Fibroblast of villous mesenchyme (primary cell): ENCODE measurements around the gene SFMBT2. TPM values are rescaled to one million over a fixed set of nuclear protein-coding genes. Genes with fewer than 3 reads are reported as not detected.

Experiments
- DNase-seq: peaks from one replicate; pipeline ENCODE4 v3.0.0-alpha.2; 2010; ENCODE audit warnings: low read depth
- H3K4me3 ChIP-seq: 2 replicates; pipeline ENCODE4 v1.5.1; 2011; ENCODE audit warnings: low read depth, mild to moderate bottlenecking, low read length
- CTCF ChIP-seq: IDR thresholded peaks from 2 replicates; pipeline ENCODE4 v1.5.1; 2012; ENCODE audit warnings: low read depth, mild to moderate bottlenecking, low read length; ENCODE audit not compliant: insufficient read depth
- total RNA-seq: library from RNA; depleted of rRNA; stranded (reverse); fragments of >200 nt; gene quantifications from 2 replicates; pipeline ENCODE4 v1.2.3, GENCODE V29; 2012

The SFMBT2 gene
- total RNA-seq, 1 donor = 1.7 TPM

- H3K4me3 ChIP-seq = no peak overlapping the region
- no peak for TF ChIP-seq CTCF
- DNase-seq = no peak
Observed at GRCh38 chr10:7365027-7365745, 45.6 kb downstream of the SFMBT2 start.

GRCh38 chr10:7364474-7364873, 46.4 kb downstream of the SFMBT2 start:
- no peak overlapping the region for H3K4me3 ChIP-seq
- no peak for DNase-seq
- TF ChIP-seq CTCF = no peak

GRCh38 chr10:7363700-7364099, 47.1 kb downstream of the SFMBT2 start:
- H3K4me3 ChIP-seq = no peak overlapping the region
- DNase-seq = no peak
- TF ChIP-seq CTCF = no peak

- TF ChIP-seq CTCF = no peak
- DNase-seq = no peak
- H3K4me3 ChIP-seq = no peak overlapping the region
Observed at GRCh38 chr10:7362471-7362870, 48.4 kb downstream of the SFMBT2 start.

GRCh38 chr10:7361316-7361715, 49.5 kb downstream of the SFMBT2 start:
- no peak for DNase-seq
- H3K4me3 ChIP-seq = no peak overlapping the region
- TF ChIP-seq CTCF = no peak

GRCh38 chr10:7359954-7360353, 50.9 kb downstream of the SFMBT2 start:
- no peak overlapping the region for H3K4me3 ChIP-seq
- TF ChIP-seq CTCF = no peak
- no peak for DNase-seq

- no peak for TF ChIP-seq CTCF
- no peak overlapping the region for H3K4me3 ChIP-seq
- no peak for DNase-seq
Observed at GRCh38 chr10:7359356-7359755, 51.5 kb downstream of the SFMBT2 start.
